ENCODE data around the gene N4BP2L2.
A peak's percentile ranks its signal among the peaks of the same experiment; 100 is the strongest.
"Not testable (repeated sequence)": the region's sequence is repeated elsewhere in the genome, so short reads cannot be mapped to it uniquely, and the experiment has no call there.

The N4BP2L2 gene

DNA sequence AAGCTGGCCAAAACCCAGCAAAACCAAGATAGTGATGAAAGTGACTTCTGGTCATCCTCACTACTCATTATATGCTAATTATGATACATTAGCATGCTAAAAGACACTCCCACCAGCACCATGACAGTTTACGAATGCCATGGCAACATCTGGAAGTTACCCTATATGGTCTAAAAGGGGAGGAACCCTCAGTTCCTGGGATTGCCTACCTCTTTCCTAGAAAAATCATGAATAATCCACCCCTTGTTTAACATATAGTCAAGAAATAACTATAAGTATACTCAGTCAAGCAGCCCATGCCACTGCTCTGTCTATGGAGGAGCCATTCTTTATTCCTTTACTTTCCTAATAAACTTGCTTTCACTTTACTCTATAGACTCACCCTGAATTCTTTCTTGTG, 22.2 kb upstream of the N4BP2L2 start:
- no CpG with 5 or more reads among the region's 1 CpG for WGBS, 2 experiments (ENCODE audit: insufficient coverage in 2 of 2)
- H3K9me3 ChIP-seq (ENCODE audit: control insufficient read depth, low read length); H3K4me3 ChIP-seq (ENCODE audit: extremely low read depth, insufficient read depth, low read length, poor library complexity, severe bottlenecking); H3K27ac ChIP-seq (ENCODE audit: low read depth, low read length, severe bottlenecking); H3K4me1 ChIP-seq (ENCODE audit: control insufficient read depth, insufficient read depth, low read length, poor library complexity, severe bottlenecking); H3K36me3 ChIP-seq (ENCODE audit: control insufficient read depth, insufficient read depth, low read length): not testable (repeated sequence)

DNA sequence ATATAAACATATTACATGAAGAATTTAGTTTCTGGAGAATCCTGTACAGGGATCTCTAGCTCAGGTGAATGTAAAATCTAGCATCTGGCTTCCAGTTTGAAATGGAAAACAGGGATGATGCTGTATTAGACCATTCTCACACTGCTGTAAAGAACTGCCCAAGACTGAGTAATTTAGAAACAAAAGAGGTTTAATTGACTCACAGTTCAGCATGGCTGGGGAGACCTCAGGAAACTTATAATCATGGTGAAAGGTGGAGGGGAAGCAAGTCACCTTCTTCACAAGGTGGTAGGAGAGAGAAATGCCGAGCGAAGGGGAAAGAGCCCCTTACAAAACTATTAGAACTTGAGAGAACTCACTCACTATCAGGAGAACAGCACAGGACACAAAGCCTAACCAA, 17.0 kb upstream of the N4BP2L2 start:
- no peaks in the 10 kb centered on the region for H3K36me3 ChIP-seq (ENCODE audit: control insufficient read depth, insufficient read depth, low read length)
- WGBS, 2 experiments (ENCODE audit: insufficient coverage in 2 of 2), result no CpG with 5 or more reads among the region's 2 CpGs
- H3K9me3 ChIP-seq (ENCODE audit: control insufficient read depth, low read length), result no peaks in the 10 kb centered on the region
- no peaks in the 10 kb centered on the region for H3K4me1 ChIP-seq (ENCODE audit: control insufficient read depth, insufficient read depth, low read length, poor library complexity, severe bottlenecking)
- H3K27ac ChIP-seq (ENCODE audit: low read depth, low read length, severe bottlenecking), result no peak overlapping the region
- H3K4me3 ChIP-seq (ENCODE audit: extremely low read depth, insufficient read depth, low read length, poor library complexity, severe bottlenecking), result no peak overlapping the region

DNA sequence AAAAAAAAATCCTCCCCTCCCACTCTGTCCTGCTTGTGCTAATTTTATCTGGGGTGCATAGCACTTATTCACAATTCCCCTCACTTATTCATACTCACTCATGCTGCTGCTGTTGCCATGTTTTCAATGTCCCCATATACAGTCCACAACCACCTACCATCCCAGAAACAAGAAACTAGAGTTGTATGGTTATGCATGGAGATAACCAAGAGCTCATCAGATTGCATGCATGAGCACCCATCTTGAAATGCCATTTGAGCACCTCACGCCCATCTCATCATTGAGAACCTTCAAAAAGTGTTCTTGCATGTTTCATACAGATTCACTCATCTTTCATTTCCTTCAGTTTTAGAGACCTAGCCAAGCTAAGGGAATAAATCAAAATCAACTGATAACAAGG, 15.1 kb upstream of the N4BP2L2 start:
- WGBS, 2 experiments (ENCODE audit: insufficient coverage in 2 of 2), result 100% methylated on average over 1 of the region's 1 CpG; no CpG with 5 or more reads in 1 of the 2 experiments
- H3K9me3 ChIP-seq (ENCODE audit: control insufficient read depth, low read length), result no peaks in the 10 kb centered on the region
- no peak overlapping the region for H3K4me3 ChIP-seq (ENCODE audit: extremely low read depth, insufficient read depth, low read length, poor library complexity, severe bottlenecking)
- H3K27ac ChIP-seq (ENCODE audit: low read depth, low read length, severe bottlenecking), result no peak overlapping the region
- no peaks in the 10 kb centered on the region for H3K4me1 ChIP-seq (ENCODE audit: control insufficient read depth, insufficient read depth, low read length, poor library complexity, severe bottlenecking)
- no peaks in the 10 kb centered on the region for H3K36me3 ChIP-seq (ENCODE audit: control insufficient read depth, insufficient read depth, low read length)

DNA sequence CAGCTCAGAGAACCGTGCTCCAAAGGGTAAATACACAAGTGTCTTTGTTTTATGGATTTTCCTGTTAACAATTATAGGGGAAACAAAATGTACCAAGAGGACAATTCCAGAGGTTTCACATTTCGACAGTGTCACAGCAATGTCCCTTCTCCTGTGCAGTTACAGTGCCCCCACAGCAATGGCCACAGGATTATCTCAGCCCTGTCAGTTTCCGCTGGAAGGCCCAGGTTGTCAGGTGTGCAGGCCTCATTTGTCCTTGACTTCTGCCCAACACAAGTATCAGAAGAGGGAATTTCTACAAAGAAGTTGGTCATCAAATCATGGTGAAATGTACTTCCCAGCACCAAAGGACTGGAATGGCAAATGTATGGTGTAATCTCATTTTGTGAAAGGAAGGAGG, 11.2 kb upstream of the N4BP2L2 start:
- no peaks in the 10 kb centered on the region for H3K4me1 ChIP-seq (ENCODE audit: control insufficient read depth, insufficient read depth, low read length, poor library complexity, severe bottlenecking)
- H3K36me3 ChIP-seq (ENCODE audit: control insufficient read depth, insufficient read depth, low read length), result no peaks in the 10 kb centered on the region
- no peak overlapping the region for H3K4me3 ChIP-seq (ENCODE audit: extremely low read depth, insufficient read depth, low read length, poor library complexity, severe bottlenecking)
- WGBS, 2 experiments (ENCODE audit: insufficient coverage in 2 of 2), result 80% methylated on average over 2 of the region's 3 CpGs; no CpG with 5 or more reads in 1 of the 2 experiments
- no peak overlapping the region for H3K27ac ChIP-seq (ENCODE audit: low read depth, low read length, severe bottlenecking)
- no peaks in the 10 kb centered on the region for H3K9me3 ChIP-seq (ENCODE audit: control insufficient read depth, low read length)

DNA sequence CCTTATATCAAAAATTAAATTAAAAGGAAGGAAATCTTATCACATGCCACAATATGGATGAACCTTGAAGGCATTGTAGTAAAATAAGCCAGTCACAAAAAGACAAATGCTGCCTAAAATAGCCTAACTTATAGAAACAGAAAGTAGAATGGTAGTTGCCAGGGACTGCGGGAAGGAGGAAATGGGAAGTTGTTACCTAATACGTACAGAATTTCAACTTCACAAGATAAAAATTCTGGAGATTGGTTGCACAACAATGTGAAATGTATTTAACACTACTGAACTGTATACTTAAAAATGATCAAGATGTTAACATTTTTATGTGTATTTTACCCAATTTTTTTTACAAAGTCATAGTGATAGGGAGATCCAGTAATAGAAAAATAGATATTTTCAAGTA, 10.2 kb upstream of the N4BP2L2 start:
- WGBS, 2 experiments (ENCODE audit: insufficient coverage in 2 of 2), result no CpG with 5 or more reads among the region's 2 CpGs
- no peaks in the 10 kb centered on the region for H3K4me1 ChIP-seq (ENCODE audit: control insufficient read depth, insufficient read depth, low read length, poor library complexity, severe bottlenecking)
- H3K36me3 ChIP-seq (ENCODE audit: control insufficient read depth, insufficient read depth, low read length), result no peaks in the 10 kb centered on the region
- H3K9me3 ChIP-seq (ENCODE audit: control insufficient read depth, low read length), result no peaks in the 10 kb centered on the region
- H3K4me3 ChIP-seq (ENCODE audit: extremely low read depth, insufficient read depth, low read length, poor library complexity, severe bottlenecking), result no peak overlapping the region
- no peak overlapping the region for H3K27ac ChIP-seq (ENCODE audit: low read depth, low read length, severe bottlenecking)

DNA sequence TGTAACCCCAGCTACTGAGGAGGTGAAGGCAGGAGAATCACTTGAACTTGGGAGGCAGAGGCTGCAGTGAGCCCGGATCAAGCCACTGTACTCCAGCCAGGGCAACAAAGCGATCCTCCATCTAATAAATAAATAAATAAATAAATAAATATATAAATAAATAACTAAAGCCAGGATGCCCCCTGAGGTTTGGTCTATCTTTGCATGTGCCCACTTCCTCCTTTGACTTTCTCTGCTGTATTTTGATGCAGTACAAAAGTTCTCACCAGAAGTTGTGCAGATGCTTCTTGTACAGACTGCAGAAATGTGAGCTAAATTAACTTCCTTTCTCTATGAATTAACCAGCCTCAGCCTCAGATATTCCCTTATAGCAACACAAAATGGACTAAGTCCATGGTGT, 6.5 kb upstream of the N4BP2L2 start:
- H3K36me3 ChIP-seq (ENCODE audit: control insufficient read depth, insufficient read depth, low read length), result no peaks in the 10 kb centered on the region
- WGBS, 2 experiments (ENCODE audit: insufficient coverage in 2 of 2), result no CpG with 5 or more reads among the region's 2 CpGs
- no peak overlapping the region for H3K27ac ChIP-seq (ENCODE audit: low read depth, low read length, severe bottlenecking)
- no peak overlapping the region for H3K4me3 ChIP-seq (ENCODE audit: extremely low read depth, insufficient read depth, low read length, poor library complexity, severe bottlenecking)
- no peaks in the 10 kb centered on the region for H3K4me1 ChIP-seq (ENCODE audit: control insufficient read depth, insufficient read depth, low read length, poor library complexity, severe bottlenecking)
- H3K9me3 ChIP-seq (ENCODE audit: control insufficient read depth, low read length), result no peaks in the 10 kb centered on the region

DNA sequence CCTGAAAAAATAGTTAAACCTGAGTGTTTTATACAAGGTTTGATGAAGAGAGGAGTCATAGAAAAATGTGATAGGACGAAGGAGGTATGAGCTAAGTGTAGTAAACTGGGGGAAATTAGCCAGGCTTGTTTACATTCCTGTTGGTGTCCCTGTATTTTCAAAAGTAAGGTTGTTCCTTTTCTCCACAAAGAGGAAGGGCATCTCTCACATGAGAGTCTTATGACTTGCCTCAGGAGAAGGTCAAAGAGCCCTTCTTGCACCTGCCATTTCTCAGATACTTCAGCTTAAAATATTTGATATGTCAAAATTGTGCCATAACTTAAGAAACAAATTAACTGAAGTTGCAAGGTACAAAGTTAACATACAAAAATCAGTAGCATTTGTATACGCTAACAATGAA, 3.6 kb upstream of the N4BP2L2 start:
- Histone ChIP-seq H3K36me3 (ENCODE audit: control insufficient read depth, insufficient read depth, low read length) (peaks cover 2% of the 10 kb centered on the region), H3K4me1 (ENCODE audit: control insufficient read depth, insufficient read depth, low read length, poor library complexity, severe bottlenecking) (no peaks in the 10 kb centered on the region), H3K9me3 (ENCODE audit: control insufficient read depth, low read length) (peaks cover 6% of the 10 kb centered on the region), H3K27ac (ENCODE audit: low read depth, low read length, severe bottlenecking) (no peak overlapping the region), H3K4me3 (ENCODE audit: extremely low read depth, insufficient read depth, low read length, poor library complexity, severe bottlenecking) (no peak overlapping the region)
- 78% methylated on average over 1 of the region's 2 CpGs; no CpG with 5 or more reads in 1 of the 2 experiments for WGBS, 2 experiments (ENCODE audit: insufficient coverage in 2 of 2)

DNA sequence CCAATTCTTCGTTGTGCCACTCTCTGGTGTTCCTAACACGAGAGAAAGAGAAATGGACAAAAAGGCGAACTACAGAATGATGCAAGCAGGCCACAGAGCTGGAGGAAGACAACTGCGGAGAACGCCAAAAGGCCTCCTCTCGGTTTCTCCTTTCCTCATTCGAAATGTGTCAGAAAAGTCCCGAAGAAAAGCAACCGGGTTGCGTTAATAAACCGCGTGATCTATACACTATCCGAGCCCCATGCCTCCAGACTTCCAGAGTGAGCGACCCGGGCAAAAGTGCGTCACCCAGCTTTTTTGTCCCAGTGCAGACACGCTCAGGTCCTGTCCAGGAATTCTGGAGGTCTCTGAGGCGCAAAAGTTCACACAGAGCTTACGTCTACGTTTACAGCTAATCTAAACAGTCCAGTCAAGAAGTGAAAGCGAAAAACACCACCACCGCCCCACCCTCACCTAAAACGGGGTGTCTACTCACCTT, 413 bp downstream of the N4BP2L2 start:
- WGBS, 2 experiments (ENCODE audit: insufficient coverage in 2 of 2), result 0 to 2% methylated on average over 16 to 23 of the region's 23 CpGs
- Histone ChIP-seq H3K9me3 (ENCODE audit: control insufficient read depth, low read length) (peaks cover 6% of the 10 kb centered on the region), H3K4me3 (ENCODE audit: extremely low read depth, insufficient read depth, low read length, poor library complexity, severe bottlenecking) (peak overlapping the region; percentile 91), H3K27ac (ENCODE audit: low read depth, low read length, severe bottlenecking) (peak overlapping the region; percentile 94), H3K36me3 (ENCODE audit: control insufficient read depth, insufficient read depth, low read length) (peaks cover 33% of the 10 kb centered on the region), H3K4me1 (ENCODE audit: control insufficient read depth, insufficient read depth, low read length, poor library complexity, severe bottlenecking) (no peaks in the 10 kb centered on the region)

DNA sequence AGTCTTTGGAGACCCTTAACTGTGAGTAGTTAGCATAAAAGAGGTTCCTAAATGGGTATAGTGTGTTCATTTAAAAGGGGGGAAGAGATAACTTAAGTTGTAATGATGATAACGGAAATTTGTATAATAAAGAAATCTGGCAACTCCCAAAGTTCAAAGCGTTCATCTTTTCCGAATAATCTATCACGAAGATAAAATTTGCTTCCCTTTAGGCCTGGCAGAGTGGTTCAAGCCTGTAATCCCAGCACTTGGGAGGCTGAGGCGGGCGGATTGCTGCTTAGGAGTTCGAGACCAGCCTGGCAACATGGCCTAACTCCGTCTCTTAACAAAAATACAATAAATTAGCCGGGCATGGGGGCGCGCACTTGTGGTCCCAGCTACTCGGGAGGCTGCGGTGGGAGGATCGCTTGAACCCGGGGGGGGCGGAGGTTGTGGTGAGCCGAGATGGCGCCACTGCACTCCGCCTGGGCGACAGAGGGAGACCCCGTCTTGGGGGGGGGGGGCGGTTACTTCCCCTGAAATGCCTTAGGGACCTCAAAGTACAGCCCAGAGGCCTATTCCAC, 934 bp downstream of the N4BP2L2 start:
- WGBS, 2 experiments (ENCODE audit: insufficient coverage in 2 of 2), result 36 to 55% methylated on average over 8 to 11 of the region's 22 CpGs
- peak overlapping the region; percentile 94 for H3K27ac ChIP-seq (ENCODE audit: low read depth, low read length, severe bottlenecking)

DNA sequence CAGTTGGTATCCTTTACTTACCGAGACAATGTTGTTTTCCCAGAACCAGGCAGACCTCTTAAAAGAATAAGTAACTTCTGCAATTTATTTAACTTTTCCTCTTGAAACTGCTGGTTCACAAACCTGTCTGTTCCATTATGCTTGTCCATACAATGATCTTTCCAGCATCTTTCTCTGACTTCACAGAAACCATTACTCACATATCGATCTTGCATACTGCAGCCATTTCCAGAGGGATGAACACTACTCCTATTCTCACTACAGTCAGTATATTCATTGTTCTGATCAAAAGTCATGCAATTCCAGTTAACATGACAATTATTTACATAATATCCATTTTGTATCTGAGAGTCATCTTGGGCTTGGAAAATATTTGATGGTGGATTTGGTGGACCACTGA, 2.8 kb downstream of the N4BP2L2 start:
- no peak overlapping the region for H3K27ac ChIP-seq (ENCODE audit: low read depth, low read length, severe bottlenecking)
- peaks cover 53% of the 10 kb centered on the region for H3K36me3 ChIP-seq (ENCODE audit: control insufficient read depth, insufficient read depth, low read length)
- no peaks in the 10 kb centered on the region for H3K4me1 ChIP-seq (ENCODE audit: control insufficient read depth, insufficient read depth, low read length, poor library complexity, severe bottlenecking)
- peaks cover 6% of the 10 kb centered on the region for H3K9me3 ChIP-seq (ENCODE audit: control insufficient read depth, low read length)
- WGBS, 2 experiments (ENCODE audit: insufficient coverage in 2 of 2), result 82 to 90% methylated on average over 2 of the region's 2 CpGs
- H3K4me3 ChIP-seq (ENCODE audit: extremely low read depth, insufficient read depth, low read length, poor library complexity, severe bottlenecking), result no peak overlapping the region

More for the DNA sequence above, 934 bp downstream of the N4BP2L2 start:
- Histone ChIP-seq H3K4me3 (ENCODE audit: extremely low read depth, insufficient read depth, low read length, poor library complexity, severe bottlenecking) (peak overlapping the region; percentile 91), H3K4me1 (ENCODE audit: control insufficient read depth, insufficient read depth, low read length, poor library complexity, severe bottlenecking) (no peaks in the 10 kb centered on the region), H3K9me3 (ENCODE audit: control insufficient read depth, low read length) (peaks cover 6% of the 10 kb centered on the region), H3K36me3 (ENCODE audit: control insufficient read depth, insufficient read depth, low read length) (peaks cover 39% of the 10 kb centered on the region)

DNA sequence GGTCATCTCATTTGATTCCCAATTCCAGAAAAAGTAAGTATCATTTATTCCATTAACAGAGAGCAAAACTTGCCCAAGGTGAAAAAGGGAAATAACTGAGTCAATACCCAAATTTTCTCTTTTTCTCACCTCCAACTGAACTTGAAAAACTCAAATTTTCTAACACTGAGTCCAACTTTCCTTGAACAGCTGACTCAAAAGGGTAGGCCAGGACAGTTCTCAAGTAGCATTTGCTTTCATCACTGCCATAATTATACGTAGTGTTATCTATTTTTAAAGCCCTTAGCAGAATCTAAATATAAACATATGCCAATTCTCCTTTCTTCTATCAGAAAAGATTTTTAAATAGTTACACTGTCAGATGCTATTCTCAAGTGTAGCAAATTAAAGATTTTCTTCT, 3.5 kb downstream of the N4BP2L2 start:
- no peak overlapping the region for H3K27ac ChIP-seq (ENCODE audit: low read depth, low read length, severe bottlenecking)
- H3K36me3 ChIP-seq (ENCODE audit: control insufficient read depth, insufficient read depth, low read length), result peaks cover 56% of the 10 kb centered on the region
- H3K9me3 ChIP-seq (ENCODE audit: control insufficient read depth, low read length), result peaks cover 6% of the 10 kb centered on the region
- H3K4me1 ChIP-seq (ENCODE audit: control insufficient read depth, insufficient read depth, low read length, poor library complexity, severe bottlenecking), result no peaks in the 10 kb centered on the region
- no peak overlapping the region for H3K4me3 ChIP-seq (ENCODE audit: extremely low read depth, insufficient read depth, low read length, poor library complexity, severe bottlenecking)
- WGBS, 2 experiments (ENCODE audit: insufficient coverage in 2 of 2), result no CpG with 5 or more reads among the region's 1 CpG

Data from mesodermal cell (in vitro differentiated cells).